GM21619 (cell line): ENCODE measurements around the gene FHIT.
A peak's percentile ranks its signal among the peaks of the same experiment; 100 is the strongest.
"Not testable (repeated sequence)": the region's sequence is repeated elsewhere in the genome, so short reads cannot be mapped to it uniquely, and the experiment has no call there.

Source experiments
- ATAC-seq: cut with Tn5 transposase; IDR thresholded peaks from one replicate; pipeline ENCODE4 v1.9.1; 2021; ENCODE audit not compliant: unreplicated experiment

FHIT gene

GRCh38 chr3:61117045-61117898 lies 134.0 kb downstream of the FHIT start:
- no peak for ATAC-seq

DNA sequence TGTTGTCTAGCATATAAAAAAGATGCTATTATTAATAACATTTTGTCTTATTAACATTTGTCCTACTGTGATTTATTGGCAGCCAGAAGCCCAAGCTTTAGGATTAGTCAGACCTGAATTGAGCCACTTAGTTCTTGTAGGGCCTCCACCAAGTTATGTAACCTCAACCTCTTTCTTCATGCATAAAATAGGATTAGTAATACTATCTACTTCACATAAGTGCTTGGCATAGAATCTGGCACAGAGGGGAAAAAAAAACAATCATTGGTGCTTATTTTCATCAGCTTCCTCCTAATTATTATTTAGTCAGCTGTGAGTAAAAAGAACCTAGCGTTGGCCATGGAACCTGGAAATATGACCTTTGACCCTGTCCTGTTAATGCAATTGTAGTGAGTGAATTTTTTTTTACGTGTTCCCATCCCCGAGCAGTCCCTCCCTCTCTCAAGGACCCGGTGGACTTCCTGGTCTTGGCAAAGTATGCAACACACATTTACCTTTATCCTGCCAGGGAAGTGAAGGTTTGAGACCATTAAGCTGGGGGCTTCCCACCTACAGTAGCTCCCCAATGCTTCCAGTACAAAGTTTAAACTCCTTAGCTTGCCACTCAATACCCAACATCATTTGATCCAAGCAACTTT lies 136.8 kb downstream of the FHIT start:
- no peak for ATAC-seq

DNA sequence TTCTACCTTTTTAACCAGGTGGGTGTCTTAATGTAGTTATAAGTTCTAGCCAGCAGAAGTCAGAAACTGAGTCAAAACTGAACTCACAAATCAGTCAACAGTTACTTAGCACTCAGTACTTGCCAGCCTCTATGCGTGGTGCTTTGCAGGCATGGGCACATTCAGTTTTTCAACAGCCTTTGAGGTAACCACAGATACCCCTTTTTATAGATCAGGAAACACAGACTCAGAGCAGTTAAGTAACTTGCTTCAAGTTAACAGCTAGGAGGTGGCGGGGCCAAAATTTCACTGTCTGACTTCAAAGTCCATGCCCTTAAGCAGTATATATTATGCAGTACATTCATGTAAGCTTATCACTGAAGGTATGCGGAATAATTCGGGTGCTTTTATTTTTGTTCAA lies 139.4 kb downstream of the FHIT start:
- peak; percentile 65 for ATAC-seq

DNA sequence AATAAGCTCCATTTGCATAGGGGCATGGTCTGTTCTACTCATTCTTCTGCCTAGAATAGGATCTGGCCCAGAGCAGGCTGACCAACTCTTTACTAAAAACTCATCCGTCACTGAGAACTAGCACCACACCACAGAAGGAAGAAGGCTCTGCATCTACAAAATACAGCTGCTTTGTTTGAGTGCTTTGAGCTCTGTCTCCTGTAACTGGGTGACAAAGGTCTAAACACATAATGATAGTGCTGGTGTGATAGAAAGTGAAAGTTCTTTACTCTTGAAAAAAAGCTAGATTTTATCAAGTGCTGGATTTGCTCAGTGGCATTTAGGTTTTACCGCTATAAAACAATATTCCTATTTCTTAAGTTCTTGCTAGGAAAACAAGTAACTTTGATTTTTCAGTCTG lies 140.7 kb downstream of the FHIT start:
- no peak for ATAC-seq

GRCh38 chr3:61108247-61109019 lies 142.8 kb downstream of the FHIT start:
- ATAC-seq = no peak

DNA sequence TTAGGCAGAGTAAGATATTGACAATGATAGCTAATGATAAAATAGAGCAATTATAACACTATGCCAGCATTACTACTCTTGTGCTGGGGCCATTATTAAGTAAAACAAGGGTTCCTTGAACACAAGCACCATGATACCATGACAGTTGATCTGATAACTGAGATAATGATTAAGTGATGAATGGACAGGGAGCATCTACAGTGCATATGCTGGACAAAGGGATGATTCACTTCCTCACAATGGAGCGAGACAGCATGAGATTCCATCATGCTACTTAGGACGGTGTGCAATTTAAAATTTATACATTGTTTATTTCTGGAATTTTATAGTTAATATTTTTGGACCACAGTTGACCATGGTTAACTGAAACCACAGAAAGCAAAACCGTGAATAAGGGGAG lies 156.6 kb downstream of the FHIT start:
- ATAC-seq = no peak

- ATAC-seq = no peak
Observed at GRCh38 chr3:61093364-61093763, 157.9 kb downstream of the FHIT start.

GRCh38 chr3:61092870-61093269 lies 158.4 kb downstream of the FHIT start:
- ATAC-seq = no peak

DNA sequence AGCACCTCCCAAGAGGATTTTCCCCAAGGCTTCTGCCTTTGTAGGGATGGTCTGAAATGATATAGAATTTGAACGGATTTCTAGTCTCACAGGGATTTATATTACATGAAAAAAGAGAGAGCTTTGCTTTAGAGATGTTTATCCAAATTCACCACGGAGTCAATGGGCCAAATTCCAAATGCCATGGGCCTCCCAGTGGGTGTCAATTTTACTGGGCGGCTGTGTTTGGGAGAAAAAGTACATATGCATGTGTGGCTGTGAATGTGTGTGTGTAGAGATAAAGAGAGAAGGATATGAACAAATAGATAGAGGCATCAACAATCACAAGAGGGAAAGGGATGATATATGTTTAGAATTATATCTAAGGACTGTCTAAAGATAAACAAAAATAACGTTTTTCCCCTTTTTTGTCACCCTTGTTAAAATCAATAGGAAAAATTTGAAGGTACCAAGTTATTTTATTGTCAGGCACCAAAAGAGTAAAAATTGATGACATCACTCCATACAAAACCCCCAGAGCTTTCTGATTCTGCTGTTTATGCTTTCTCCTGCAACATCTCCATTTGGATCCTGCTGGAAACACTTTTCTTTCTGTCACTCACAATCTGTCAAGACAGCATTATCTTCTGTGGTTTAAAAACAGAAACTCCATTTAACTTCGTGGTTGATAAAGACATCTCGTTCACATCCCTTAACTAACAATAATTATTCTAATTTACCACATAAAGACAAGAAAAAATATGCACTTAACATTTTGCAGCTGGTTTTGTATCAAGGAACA lies 160.7 kb downstream of the FHIT start:
- ATAC-seq = no peak

GRCh38 chr3:61087465-61087864 lies 163.8 kb downstream of the FHIT start:
- no peak for ATAC-seq

DNA sequence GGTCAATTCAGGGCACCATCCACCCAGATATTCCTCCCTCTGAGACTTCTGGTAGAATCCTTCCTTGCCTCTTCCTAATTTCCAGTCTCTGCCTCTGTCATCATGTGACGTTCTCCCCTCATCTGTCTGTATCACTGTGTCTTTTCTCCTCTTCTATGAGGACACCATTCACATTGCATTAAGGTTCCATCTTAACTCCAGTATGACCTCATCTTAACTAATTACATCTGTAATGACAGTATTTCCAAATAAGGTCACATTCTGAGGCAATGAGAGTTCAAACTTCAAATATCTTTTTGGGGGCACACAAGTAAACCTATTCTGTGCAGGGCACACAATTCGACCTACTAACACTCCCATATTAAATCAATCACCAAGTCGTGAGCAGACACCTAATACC lies 169.7 kb downstream of the FHIT start:
- no peak for ATAC-seq

DNA sequence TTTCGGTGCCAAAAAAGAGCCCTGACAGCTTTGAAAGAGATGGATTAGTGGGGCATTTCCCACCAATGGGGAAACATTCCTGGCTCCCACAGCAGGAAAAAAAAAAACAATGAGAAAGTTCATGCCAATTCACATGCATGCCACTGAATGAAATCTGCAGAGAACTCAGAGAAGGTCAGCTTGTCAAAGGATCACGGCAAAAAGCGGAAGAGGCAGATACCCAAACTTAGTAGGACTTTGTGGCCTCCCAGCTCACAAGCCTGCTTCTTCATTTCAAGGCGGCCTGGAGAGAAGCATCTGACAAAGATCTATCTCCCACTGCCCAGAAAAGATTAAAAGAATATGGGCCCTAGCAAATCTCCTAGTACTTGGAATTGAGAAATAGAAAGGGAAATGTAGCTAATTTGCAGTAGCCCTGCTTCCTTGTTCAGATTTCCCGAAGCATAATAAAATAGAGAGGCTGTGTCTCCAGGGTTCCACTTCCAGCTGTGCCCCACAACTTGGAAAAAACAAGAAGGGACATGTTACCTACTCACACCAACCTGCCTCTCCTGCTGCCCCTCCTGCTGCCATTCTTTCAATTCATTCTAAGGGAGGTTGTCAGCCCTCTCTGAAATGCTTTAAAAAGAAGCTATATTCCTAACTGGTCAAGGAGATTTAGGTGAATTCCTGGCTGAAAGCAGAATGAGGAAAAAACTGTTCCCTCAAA lies 170.4 kb downstream of the FHIT start:
- ATAC-seq = no peak

GRCh38 chr3:61078048-61078752 lies 173.1 kb downstream of the FHIT start:
- ATAC-seq = no peak

- ATAC-seq = no peak
Observed at GRCh38 chr3:61077551-61077950, 173.7 kb downstream of the FHIT start.

GRCh38 chr3:61074783-61075182 lies 176.5 kb downstream of the FHIT start:
- ATAC-seq = no peak

DNA sequence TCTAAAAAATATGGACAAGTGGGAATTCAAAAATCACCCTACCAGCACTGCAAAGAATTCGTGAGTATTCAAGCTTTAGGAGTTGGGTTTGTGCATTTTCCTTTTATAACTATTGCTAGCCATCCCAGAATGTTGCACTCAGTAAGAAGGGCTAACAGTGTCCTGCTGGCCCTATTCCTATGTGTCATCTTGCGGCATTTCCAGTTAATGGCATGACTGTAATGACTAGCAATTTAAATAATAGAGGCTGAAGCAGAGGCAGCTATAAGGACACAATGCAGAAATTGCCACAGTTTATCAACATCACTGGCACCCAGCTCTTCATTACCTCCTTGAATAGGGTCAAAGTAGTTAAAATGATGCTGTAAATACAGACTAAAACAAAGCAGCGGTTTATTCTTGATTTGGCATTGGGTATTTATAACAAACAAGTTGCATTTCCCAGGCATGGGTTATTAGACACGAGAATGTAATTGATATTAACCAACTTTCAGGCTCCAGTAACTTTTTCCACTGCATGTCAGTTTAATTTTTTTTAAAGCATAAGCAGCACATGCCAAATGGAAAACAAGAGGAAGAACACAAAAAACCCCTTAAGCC lies 177.6 kb downstream of the FHIT start:
- ATAC-seq = no peak

DNA sequence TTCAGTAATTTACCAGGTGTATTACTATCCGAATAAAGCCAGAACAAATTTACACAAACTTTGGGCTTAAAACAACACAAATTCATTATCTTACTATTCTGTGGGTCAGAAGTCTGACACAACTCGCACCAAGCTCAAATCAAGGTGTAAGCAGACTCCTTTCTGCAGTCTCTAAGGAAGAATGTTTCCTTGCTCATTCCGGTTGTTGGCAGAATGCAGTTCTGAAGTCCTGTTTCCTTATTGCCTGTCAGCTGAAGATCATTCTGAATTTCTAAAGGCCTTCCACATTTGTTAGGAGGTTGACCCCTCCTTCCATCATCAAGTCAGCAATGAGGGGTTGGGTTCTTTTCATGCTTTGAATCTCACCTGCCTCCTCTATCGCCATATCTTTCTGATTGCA lies 183.2 kb downstream of the FHIT start:
- no peak for ATAC-seq

DNA sequence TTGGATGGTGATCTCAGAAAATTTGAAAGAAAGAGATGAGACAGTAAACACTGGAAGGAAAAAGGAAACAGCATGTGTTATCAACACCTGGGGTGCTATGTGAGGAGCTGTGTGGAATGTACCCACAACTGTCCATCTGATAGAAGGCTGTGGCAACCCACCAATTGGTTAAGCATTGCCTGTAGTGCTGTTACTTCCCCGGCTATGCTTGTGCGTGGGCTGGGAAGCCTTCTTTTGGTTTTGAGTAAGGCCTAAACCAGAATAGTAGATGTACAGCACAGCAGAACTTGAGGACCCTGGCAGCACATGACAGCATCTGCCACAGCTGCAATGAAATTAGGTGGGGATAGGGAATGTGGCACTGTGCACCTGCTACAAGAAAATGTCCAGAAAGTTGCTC lies 184.5 kb downstream of the FHIT start:
- ATAC-seq = no peak

DNA sequence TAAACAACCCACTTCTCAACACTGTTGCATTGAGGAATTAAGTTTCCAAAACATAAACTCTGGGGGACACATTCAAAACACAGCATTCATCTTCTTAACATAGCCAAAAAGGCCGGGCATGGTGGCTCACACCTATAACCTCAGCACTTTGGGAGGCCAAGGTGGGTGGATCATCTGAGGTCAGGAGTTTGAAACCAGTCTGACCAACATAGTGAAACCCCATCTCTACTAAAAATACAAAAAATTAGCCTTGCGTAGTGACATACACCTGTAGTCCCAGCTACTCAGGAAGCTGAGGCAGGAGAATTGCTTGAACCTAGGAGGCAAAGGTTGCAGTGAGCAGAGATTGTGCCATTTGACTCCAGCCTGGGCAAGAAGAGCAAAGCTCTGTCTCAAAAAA lies 185.0 kb downstream of the FHIT start:
- not testable (repeated sequence) for ATAC-seq
